Lower lobe of right lung (tissue), 2 donors: ENCODE results near the gene GPR55. TPM values are rescaled to one million over a fixed set of nuclear protein-coding genes. Genes with fewer than 3 reads are reported as not detected.
A peak's percentile ranks its signal among the peaks of the same experiment; 100 is the strongest.

Experiments used
- ATAC-seq, 2 donors: fragments of 200-7000 bp; cut with Tn5 transposase; one replicate each; pipeline ENCODE4 v1.9.1; 2020 to 2022; ENCODE audit warnings: mild to moderate bottlenecking in 2 of 2, moderate library complexity in 2 of 2
- DNase-seq: peaks from one replicate; pipeline ENCODE4 v3.0.0-alpha.2; 2020
- H3K27ac ChIP-seq: fragments of 200-600 bp; one replicate; pipeline ENCODE4 v1.8.0; 2022
- H3K27me3 ChIP-seq: fragments of 200-600 bp; one replicate; pipeline ENCODE4 v1.8.0; 2022; ENCODE audit warnings: low read depth
- H3K36me3 ChIP-seq: fragments of 200-600 bp; one replicate; pipeline ENCODE4 v1.8.0; 2022; ENCODE audit warnings: mild to moderate bottlenecking
- H3K4me1 ChIP-seq: fragments of 200-600 bp; one replicate; pipeline ENCODE4 v1.8.0; 2022
- H3K4me3 ChIP-seq: fragments of 200-600 bp; one replicate; pipeline ENCODE4 v1.8.0; 2022; ENCODE audit warnings: mild to moderate bottlenecking
- H3K9me3 ChIP-seq: fragments of 200-600 bp; one replicate; pipeline ENCODE4 v1.8.0; 2022
- CTCF ChIP-seq: fragments of 200-600 bp; IDR thresholded peaks from one replicate; pipeline ENCODE4 v1.8.0; 2022; ENCODE audit warnings: antibody characterized with exemption, mild to moderate bottlenecking
- intact Hi-C: fragments of 100-400 bp; cut with DNase I; formaldehyde crosslinking; loops from one replicate; pipeline ENCODE4 v1.11.0; 2022
- total RNA-seq: library from RNA; stranded (reverse); fragmentation: NEBNext Ultra II Directional; extraction: Animal tissue kit (Norgen Biotek cat#: 25700); gene quantifications from one replicate; pipeline ENCODE4 v1.2.1, GENCODE V29; 2021
- donor health status: DM: no; HTN: yes; CAD: no; lungs with severe emphysema.

Gene GPR55
- total RNA-seq, 1 donor from 2014 or later: 0.74 TPM

- Histone ChIP-seq H3K36me3 (no peaks in the 10 kb centered on the region), H3K4me3 (no peak overlapping the region), H3K27me3 (peaks cover 4% of the 10 kb centered on the region), H3K9me3 (no peaks in the 10 kb centered on the region), H3K4me1 (no peaks in the 10 kb centered on the region), H3K27ac (no peak overlapping the region)
- DNase-seq: no peak
- intact Hi-C loops: no loop called here
- no peak for ATAC-seq
- no peak for TF ChIP-seq CTCF
These were observed 20.1 kb downstream of the GPR55 start for GRCh38 chr2:230904856-230905447.

- DNase-seq (no peak), ATAC-seq (no peak)
- H3K4me1 ChIP-seq: no peaks in the 10 kb centered on the region
- no peaks in the 10 kb centered on the region for H3K27me3 ChIP-seq
- no peaks in the 10 kb centered on the region for H3K9me3 ChIP-seq
- H3K27ac ChIP-seq: no peak overlapping the region
- TF ChIP-seq CTCF: no peak
- no peaks in the 10 kb centered on the region for H3K36me3 ChIP-seq
- intact Hi-C loops: no loop called here
- no peak overlapping the region for H3K4me3 ChIP-seq
These were observed 21.6 kb downstream of the GPR55 start for GRCh38 chr2:230903231-230904150.

GRCh38 chr2:230902180-230902899, 22.7 kb downstream of the GPR55 start:
- H3K4me1 ChIP-seq: no peaks in the 10 kb centered on the region
- DNase-seq: no peak
- H3K9me3 ChIP-seq: no peaks in the 10 kb centered on the region
- peak; percentile 75 for TF ChIP-seq CTCF
- no peaks in the 10 kb centered on the region for H3K36me3 ChIP-seq
- H3K27ac ChIP-seq: no peak overlapping the region
- ATAC-seq: peak; percentile 65 to 66
- H3K27me3 ChIP-seq: no peaks in the 10 kb centered on the region
- no peak overlapping the region for H3K4me3 ChIP-seq
- intact Hi-C loops: no loop called here

GRCh38 chr2:230901006-230901405, 24.0 kb downstream of the GPR55 start:
- no peak for TF ChIP-seq CTCF
- DNase-seq: no peak
- H3K27me3 ChIP-seq: no peaks in the 10 kb centered on the region
- no peaks in the 10 kb centered on the region for H3K9me3 ChIP-seq
- no peaks in the 10 kb centered on the region for H3K4me1 ChIP-seq
- no peak for ATAC-seq
- intact Hi-C loops: no loop called here
- no peak overlapping the region for H3K4me3 ChIP-seq
- no peaks in the 10 kb centered on the region for H3K36me3 ChIP-seq
- H3K27ac ChIP-seq: no peak overlapping the region

- Histone ChIP-seq H3K27me3 (no peaks in the 10 kb centered on the region), H3K36me3 (no peaks in the 10 kb centered on the region), H3K27ac (no peak overlapping the region), H3K9me3 (no peaks in the 10 kb centered on the region), H3K4me3 (no peak overlapping the region), H3K4me1 (no peaks in the 10 kb centered on the region)
- TF ChIP-seq CTCF: no peak
- intact Hi-C loops: no loop called here
- DNase-seq (no peak), ATAC-seq (no peak)
These were observed 24.6 kb downstream of the GPR55 start for GRCh38 chr2:230900336-230900995.
